HEK293 (cell line): Measurements from ENCODE around the gene C5AR2.

Experiments
- ATF2 ChIP-seq: fragments of 450-650 bp; formaldehyde crosslinking; IDR thresholded peaks from 2 replicates; pipeline ENCODE4 v1.5.1; 2016; ENCODE audit warnings: missing biosample characterization, missing genetic modification characterization, low read depth
- INSM2 ChIP-seq: fragments of 450-650 bp; formaldehyde crosslinking; IDR thresholded peaks from 2 replicates; pipeline ENCODE4 v1.5.1; 2016; ENCODE audit warnings: missing biosample characterization, missing genetic modification characterization
- KLF8 ChIP-seq: fragments of 450-650 bp; formaldehyde crosslinking; IDR thresholded peaks from 2 replicates; pipeline ENCODE4 v1.5.1; 2016; ENCODE audit warnings: missing biosample characterization, missing genetic modification characterization
- OVOL3 ChIP-seq: fragments of 450-650 bp; formaldehyde crosslinking; IDR thresholded peaks from 2 replicates; pipeline ENCODE4 v1.5.1; 2016; ENCODE audit warnings: missing biosample characterization, missing genetic modification characterization
- SP7 ChIP-seq: fragments of 450-650 bp; formaldehyde crosslinking; IDR thresholded peaks from 2 replicates; pipeline ENCODE4 v1.5.1; 2016; ENCODE audit warnings: missing biosample characterization, missing genetic modification characterization
- YY2 ChIP-seq: fragments of 450-650 bp; formaldehyde crosslinking; IDR thresholded peaks from 2 replicates; pipeline ENCODE4 v1.5.1; 2016; ENCODE audit warnings: missing biosample characterization, missing genetic modification characterization
- ZBTB20 ChIP-seq: fragments of 450-650 bp; formaldehyde crosslinking; IDR thresholded peaks from 2 replicates; pipeline ENCODE4 v1.5.1; 2016; ENCODE audit warnings: missing biosample characterization, missing genetic modification characterization
- ZBTB6 ChIP-seq: fragments of 450-650 bp; formaldehyde crosslinking; IDR thresholded peaks from 2 replicates; pipeline ENCODE4 v1.5.1; 2017; ENCODE audit warnings: missing biosample characterization, missing genetic modification characterization
- ZFHX2 ChIP-seq: fragments of 450-650 bp; formaldehyde crosslinking; conservative IDR thresholded peaks from 2 replicates; pipeline ENCODE4 v1.5.1; 2016; ENCODE audit warnings: missing biosample characterization, missing genetic modification characterization
- ZNF112 ChIP-seq: fragments of 450-650 bp; formaldehyde crosslinking; IDR thresholded peaks from 2 replicates; pipeline ENCODE4 v1.5.0; 2017; ENCODE audit warnings: missing biosample characterization, missing genetic modification characterization
- ZNF138 ChIP-seq: fragments of 450-650 bp; formaldehyde crosslinking; IDR thresholded peaks from 2 replicates; pipeline ENCODE4 v1.5.1; 2016; ENCODE audit warnings: missing biosample characterization, missing genetic modification characterization, borderline replicate concordance
- ZNF146 ChIP-seq: fragments of 450-650 bp; formaldehyde crosslinking; IDR thresholded peaks from 2 replicates; pipeline ENCODE4 v1.5.1; 2016; ENCODE audit warnings: missing biosample characterization, missing genetic modification characterization
- ZNF266 ChIP-seq: fragments of 450-650 bp; formaldehyde crosslinking; IDR thresholded peaks from 2 replicates; pipeline ENCODE4 v1.5.1; 2016; ENCODE audit warnings: missing biosample characterization, missing genetic modification characterization, low read depth
- ZNF341 ChIP-seq: fragments of 450-650 bp; formaldehyde crosslinking; IDR thresholded peaks from 2 replicates; pipeline ENCODE4; 2016; ENCODE audit warnings: low read depth, missing biosample characterization, missing genetic modification characterization
- ZNF449 ChIP-seq: fragments of 450-650 bp; formaldehyde crosslinking; IDR thresholded peaks from 2 replicates; pipeline ENCODE4 v1.5.1; 2017; ENCODE audit warnings: missing biosample characterization, mild to moderate bottlenecking, missing genetic modification characterization, moderate library complexity
- ZNF488 ChIP-seq: fragments of 450-650 bp; formaldehyde crosslinking; IDR thresholded peaks from 2 replicates; pipeline ENCODE4 v1.5.1; 2016; ENCODE audit warnings: missing biosample characterization, missing genetic modification characterization
- ZNF510 ChIP-seq: fragments of 450-650 bp; formaldehyde crosslinking; IDR thresholded peaks from 2 replicates; pipeline ENCODE4 v1.5.1; 2018; ENCODE audit warnings: mild to moderate bottlenecking, missing genetic modification characterization, missing biosample characterization; ENCODE audit not compliant: insufficient replicate concordance
- ZNF580 ChIP-seq: fragments of 450-650 bp; formaldehyde crosslinking; IDR thresholded peaks from 2 replicates; pipeline ENCODE4 v1.5.1; 2016; ENCODE audit warnings: missing biosample characterization, missing genetic modification characterization
- ZNF626 ChIP-seq: fragments of 450-650 bp; sonication (Bioruptor Pico); formaldehyde crosslinking; IDR thresholded peaks from 2 replicates; pipeline ENCODE4 v1.5.1; 2018; ENCODE audit warnings: missing biosample characterization, missing genetic modification characterization, inconsistent platforms
- ZNF629 ChIP-seq: fragments of 450-650 bp; formaldehyde crosslinking; IDR thresholded peaks from 2 replicates; pipeline ENCODE4 v1.5.1; 2017; ENCODE audit warnings: missing biosample characterization, missing genetic modification characterization
- ZNF677 ChIP-seq: fragments of 450-650 bp; IDR thresholded peaks from 2 replicates; pipeline ENCODE4 v1.5.0; 2018; ENCODE audit warnings: missing biosample characterization, mild to moderate bottlenecking, missing genetic modification characterization, moderate library complexity
- ZNF843 ChIP-seq: fragments of 450-650 bp; formaldehyde crosslinking; IDR thresholded peaks from 2 replicates; pipeline ENCODE4 v1.5.1; 2016; ENCODE audit warnings: missing biosample characterization, missing genetic modification characterization
- TF ChIP-seq, protein P1 (sequence below): fragments of 450-650 bp; formaldehyde crosslinking; IDR thresholded peaks from 2 replicates; pipeline ENCODE4 v1.5.1; 2017; ENCODE audit warnings: missing biosample characterization, missing genetic modification characterization
- TF ChIP-seq, protein P2 (sequence below): fragments of 450-650 bp; formaldehyde crosslinking; IDR thresholded peaks from 2 replicates; pipeline ENCODE4 v1.5.1; 2016; ENCODE audit warnings: missing biosample characterization, missing genetic modification characterization
- TF ChIP-seq, protein P3 (sequence below): fragments of 450-650 bp; formaldehyde crosslinking; IDR thresholded peaks from 2 replicates; pipeline ENCODE4 v1.5.1; 2016; ENCODE audit warnings: missing biosample characterization, missing genetic modification characterization
- TF ChIP-seq, protein P4 (sequence below): fragments of 450-650 bp; formaldehyde crosslinking; IDR thresholded peaks from 2 replicates; pipeline ENCODE4 v1.5.1; 2016; ENCODE audit warnings: missing biosample characterization, missing genetic modification characterization

C5AR2 gene

DNA sequence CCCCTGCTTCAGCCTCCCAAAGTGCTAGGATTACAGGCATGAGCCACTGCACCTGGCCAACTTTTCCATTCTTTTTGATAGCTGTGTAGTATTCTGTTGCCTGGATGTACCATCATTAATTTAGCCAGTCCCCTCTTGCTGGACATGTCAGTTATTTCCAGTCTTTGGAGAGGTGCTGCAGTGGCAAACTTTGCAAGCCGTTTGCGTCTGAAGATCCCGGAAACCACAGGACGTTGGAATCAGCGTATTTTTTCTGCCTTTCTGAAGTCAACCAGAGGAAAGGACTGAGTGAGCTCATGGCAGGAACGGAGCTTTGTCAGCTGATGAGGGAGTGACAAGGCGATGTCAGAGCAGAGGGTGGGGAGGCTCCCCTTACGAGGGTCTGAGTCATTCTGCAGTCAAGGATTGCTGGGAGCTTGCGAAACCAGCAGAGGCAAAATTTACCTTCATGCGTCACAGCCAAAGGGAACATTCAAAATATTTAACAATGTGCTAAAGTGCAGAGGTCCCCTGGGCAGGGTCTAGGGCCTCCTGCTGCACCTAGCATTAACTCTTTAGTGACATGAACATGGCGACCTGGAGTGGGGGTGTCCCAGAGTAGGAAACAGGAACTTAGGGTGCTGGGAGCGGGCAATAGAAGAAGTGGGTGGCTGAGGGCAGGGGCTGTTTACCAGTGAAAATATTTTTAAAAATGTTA is 16.7 kb upstream of the C5AR2 start (continued):
- TF ChIP-seq, protein P1, sequence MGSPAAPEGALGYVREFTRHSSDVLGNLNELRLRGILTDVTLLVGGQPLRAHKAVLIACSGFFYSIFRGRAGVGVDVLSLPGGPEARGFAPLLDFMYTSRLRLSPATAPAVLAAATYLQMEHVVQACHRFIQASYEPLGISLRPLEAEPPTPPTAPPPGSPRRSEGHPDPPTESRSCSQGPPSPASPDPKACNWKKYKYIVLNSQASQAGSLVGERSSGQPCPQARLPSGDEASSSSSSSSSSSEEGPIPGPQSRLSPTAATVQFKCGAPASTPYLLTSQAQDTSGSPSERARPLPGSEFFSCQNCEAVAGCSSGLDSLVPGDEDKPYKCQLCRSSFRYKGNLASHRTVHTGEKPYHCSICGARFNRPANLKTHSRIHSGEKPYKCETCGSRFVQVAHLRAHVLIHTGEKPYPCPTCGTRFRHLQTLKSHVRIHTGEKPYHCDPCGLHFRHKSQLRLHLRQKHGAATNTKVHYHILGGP (tag by site-specific recombination), result no peak
- TF ChIP-seq ZNF138 (tag by site-specific recombination) (no peak), ZBTB20 (tag by site-specific recombination) (no peak), ZNF510 (tag by site-specific recombination) (no peak), ZNF629 (tag by site-specific recombination) (peak; percentile 94), ZNF677 (no peak), ZNF341 (no peak), ZNF626 (no peak), KLF8 (tag by site-specific recombination) (no peak), SP7 (tag by site-specific recombination) (peak; percentile 80), ZNF449 (no peak), ZNF488 (tag by site-specific recombination) (no peak), YY2 (tag by site-specific recombination) (no peak), ATF2 (tag by site-specific recombination) (no peak), ZNF266 (tag by site-specific recombination) (no peak), ZNF112 (tag by site-specific recombination) (no peak), OVOL3 (tag by site-specific recombination) (no peak), ZNF146 (tag by site-specific recombination) (peak; percentile 97), ZFHX2 (tag by site-specific recombination) (no peak), INSM2 (tag by site-specific recombination) (no peak), ZBTB6 (tag by site-specific recombination) (no peak), ZNF580 (tag by site-specific recombination) (0 out of 2 replicates have a peak, but pooled peaks have one; percentile 42), ZNF843 (tag by site-specific recombination) (no peak)
- TF ChIP-seq, protein P2, sequence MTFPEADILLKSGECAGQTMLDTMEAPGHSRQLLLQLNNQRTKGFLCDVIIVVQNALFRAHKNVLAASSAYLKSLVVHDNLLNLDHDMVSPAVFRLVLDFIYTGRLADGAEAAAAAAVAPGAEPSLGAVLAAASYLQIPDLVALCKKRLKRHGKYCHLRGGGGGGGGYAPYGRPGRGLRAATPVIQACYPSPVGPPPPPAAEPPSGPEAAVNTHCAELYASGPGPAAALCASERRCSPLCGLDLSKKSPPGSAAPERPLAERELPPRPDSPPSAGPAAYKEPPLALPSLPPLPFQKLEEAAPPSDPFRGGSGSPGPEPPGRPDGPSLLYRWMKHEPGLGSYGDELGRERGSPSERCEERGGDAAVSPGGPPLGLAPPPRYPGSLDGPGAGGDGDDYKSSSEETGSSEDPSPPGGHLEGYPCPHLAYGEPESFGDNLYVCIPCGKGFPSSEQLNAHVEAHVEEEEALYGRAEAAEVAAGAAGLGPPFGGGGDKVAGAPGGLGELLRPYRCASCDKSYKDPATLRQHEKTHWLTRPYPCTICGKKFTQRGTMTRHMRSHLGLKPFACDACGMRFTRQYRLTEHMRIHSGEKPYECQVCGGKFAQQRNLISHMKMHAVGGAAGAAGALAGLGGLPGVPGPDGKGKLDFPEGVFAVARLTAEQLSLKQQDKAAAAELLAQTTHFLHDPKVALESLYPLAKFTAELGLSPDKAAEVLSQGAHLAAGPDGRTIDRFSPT (tag by site-specific recombination), result no peak
- TF ChIP-seq, protein P3, sequence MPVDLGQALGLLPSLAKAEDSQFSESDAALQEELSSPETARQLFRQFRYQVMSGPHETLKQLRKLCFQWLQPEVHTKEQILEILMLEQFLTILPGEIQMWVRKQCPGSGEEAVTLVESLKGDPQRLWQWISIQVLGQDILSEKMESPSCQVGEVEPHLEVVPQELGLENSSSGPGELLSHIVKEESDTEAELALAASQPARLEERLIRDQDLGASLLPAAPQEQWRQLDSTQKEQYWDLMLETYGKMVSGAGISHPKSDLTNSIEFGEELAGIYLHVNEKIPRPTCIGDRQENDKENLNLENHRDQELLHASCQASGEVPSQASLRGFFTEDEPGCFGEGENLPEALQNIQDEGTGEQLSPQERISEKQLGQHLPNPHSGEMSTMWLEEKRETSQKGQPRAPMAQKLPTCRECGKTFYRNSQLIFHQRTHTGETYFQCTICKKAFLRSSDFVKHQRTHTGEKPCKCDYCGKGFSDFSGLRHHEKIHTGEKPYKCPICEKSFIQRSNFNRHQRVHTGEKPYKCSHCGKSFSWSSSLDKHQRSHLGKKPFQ (tag by site-specific recombination), result no peak
- TF ChIP-seq, protein P4, sequence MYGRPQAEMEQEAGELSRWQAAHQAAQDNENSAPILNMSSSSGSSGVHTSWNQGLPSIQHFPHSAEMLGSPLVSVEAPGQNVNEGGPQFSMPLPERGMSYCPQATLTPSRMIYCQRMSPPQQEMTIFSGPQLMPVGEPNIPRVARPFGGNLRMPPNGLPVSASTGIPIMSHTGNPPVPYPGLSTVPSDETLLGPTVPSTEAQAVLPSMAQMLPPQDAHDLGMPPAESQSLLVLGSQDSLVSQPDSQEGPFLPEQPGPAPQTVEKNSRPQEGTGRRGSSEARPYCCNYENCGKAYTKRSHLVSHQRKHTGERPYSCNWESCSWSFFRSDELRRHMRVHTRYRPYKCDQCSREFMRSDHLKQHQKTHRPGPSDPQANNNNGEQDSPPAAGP (tag by site-specific recombination), result 0 out of 2 replicates have a peak, but pooled peaks have one; percentile 24
